Keratinocyte (primary cell): ENCODE data around the gene SYT9. TPM values are rescaled to one million over a fixed set of nuclear protein-coding genes. Genes with fewer than 3 reads are reported as not detected.

Source experiments
- DNase-seq: peaks from one replicate; pipeline ENCODE4 v3.0.0-alpha.2; 2011; ENCODE audit warnings: low read depth, missing footprints, low spot score
- FAIRE-seq: peaks from 2 replicates; lab custom pipeline; 2011; peaks lifted over from hg19 to GRCh38; lab: Jason Lieb, UNC
- H2AFZ ChIP-seq: 2 replicates; pipeline ENCODE4 v1.6.0; 2012; ENCODE audit warnings: low read length, control low read depth, inconsistent platforms; ENCODE audit not compliant: control insufficient read depth
- H3K27ac ChIP-seq: 2 replicates; pipeline ENCODE4 v1.5.1; 2011; ENCODE audit warnings: low read length; ENCODE audit not compliant: control insufficient read depth, insufficient read depth
- H3K27me3 ChIP-seq: 3 replicates; pipeline ENCODE4 v1.6.0; 2011; ENCODE audit warnings: low read length; ENCODE audit not compliant: control insufficient read depth, insufficient read depth; ENCODE audit errors: extremely low read depth
- H3K36me3 ChIP-seq, 2 experiments: 2 replicates in 1 of 2; 3 replicates in 1 of 2; pipeline ENCODE4 v1.5.1; 2011; ENCODE audit warnings: low read length in 2 of 2, mild to moderate bottlenecking in 1 of 2; ENCODE audit not compliant: control insufficient read depth in 2 of 2, insufficient read depth in 2 of 2; ENCODE audit errors: extremely low read depth in 1 of 2
- H3K4me1 ChIP-seq: 3 replicates; pipeline ENCODE4 v1.5.1; 2011; ENCODE audit warnings: low read length; ENCODE audit not compliant: control insufficient read depth, insufficient read depth; ENCODE audit errors: extremely low read depth
- H3K4me2 ChIP-seq: 3 replicates; pipeline ENCODE4 v1.6.0; 2011; ENCODE audit warnings: low read depth, low read length; ENCODE audit not compliant: control insufficient read depth, insufficient read depth; ENCODE audit errors: extremely low read depth
- H3K4me3 ChIP-seq, 3 experiments: fragments of 200-600 bp in 1 of 3; sonication (generic) in 1 of 3; 2 replicates in 2 of 3; 3 replicates in 1 of 3; pipeline ENCODE4 v1.5.1; 2011 to 2016; ENCODE audit warnings: low read length in 3 of 3, mild to moderate bottlenecking in 3 of 3, control low read depth in 2 of 3, inconsistent platforms in 1 of 3, low read depth in 1 of 3, mixed read lengths in 1 of 3, mixed run types in 1 of 3, moderate library complexity in 1 of 3; ENCODE audit not compliant: control insufficient read depth in 2 of 3, insufficient read depth in 2 of 3; ENCODE audit errors: extremely low read depth in 1 of 3
- H3K79me2 ChIP-seq: 2 replicates; pipeline ENCODE4 v1.6.0; 2012; ENCODE audit warnings: low read length; ENCODE audit not compliant: control insufficient read depth, insufficient read depth
- H3K9ac ChIP-seq: 3 replicates; pipeline ENCODE4 v1.6.0; 2011; ENCODE audit warnings: low read length; ENCODE audit not compliant: control insufficient read depth, insufficient read depth; ENCODE audit errors: extremely low read depth
- H3K9me1 ChIP-seq: 3 replicates; pipeline ENCODE4 v1.6.0; 2011; ENCODE audit warnings: low read length; ENCODE audit not compliant: control insufficient read depth, insufficient read depth; ENCODE audit errors: extremely low read depth
- H3K9me3 ChIP-seq: 2 replicates; pipeline ENCODE4 v1.5.1; 2012; ENCODE audit warnings: low read depth, low read length; ENCODE audit not compliant: control insufficient read depth
- H4K20me1 ChIP-seq: 3 replicates; pipeline ENCODE4 v1.6.0; 2011; ENCODE audit warnings: low read length; ENCODE audit not compliant: control insufficient read depth, insufficient read depth; ENCODE audit errors: extremely low read depth
- EZH2 ChIP-seq: IDR thresholded peaks from one replicate; pipeline ENCODE4 v1.6.1; 2012; ENCODE audit warnings: inconsistent platforms, mild to moderate bottlenecking, low read length, moderate library complexity
- dilution Hi-C: fragments of 300-500 bp; cut with MboI; formaldehyde crosslinking; loops from one replicate; pipeline ENCODE4 v1.7.0; 2020; ENCODE audit warnings: low sequenced_read_pairs; ENCODE audit not compliant: extremely low pct_ligation_motif_present
- polyA plus RNA-seq, 5 experiments: library from polyadenylated mRNA; depleted of rRNA in 3 of 5; stranded (reverse) in 3 of 5; stranded (forward) in 1 of 5; unstranded in 1 of 5; fragments of >200 nt; gene quantifications; 1 replicate in 1 of 5; 2 replicates in 3 of 5; 3 replicates in 1 of 5; pipeline versions ENCODE4 v1.2.1 to v1.2.3, GENCODE V29; 2011 to 2012; ENCODE audit warnings: missing spikeins in 2 of 5, low read depth in 1 of 5, low replicate concordance in 1 of 5
- TF ChIP-seq, protein P1 (sequence below), 3 experiments: IDR thresholded peaks in 1 of 3; conservative IDR thresholded peaks in 1 of 3; optimal IDR thresholded peaks in 1 of 3; 2 replicates in 2 of 3; 3 replicates in 1 of 3; pipeline versions ENCODE3 to v1.5.1; 2011; ENCODE audit warnings: low read length in 3 of 3, mild to moderate bottlenecking in 3 of 3, moderate library complexity in 2 of 3, control low read depth in 1 of 3, inconsistent platforms in 1 of 3; ENCODE audit not compliant: insufficient read depth in 2 of 3; ENCODE audit errors: extremely low read depth in 1 of 3

The SYT9 gene
- polyA plus RNA-seq, 1 donor (not counting 4 experiments of a cell fraction or from before 2014, with no cell fraction given): not detected

- no peak overlapping the region for H3K27ac ChIP-seq
- no peaks in the 10 kb centered on the region for H3K27me3 ChIP-seq
- H3K9ac ChIP-seq: no peak overlapping the region
- no peaks in the 10 kb centered on the region for H4K20me1 ChIP-seq
- no peak overlapping the region for H3K4me3 ChIP-seq
- FAIRE-seq (no peak), DNase-seq (no peak)
- H3K9me1 ChIP-seq: no peaks in the 10 kb centered on the region
- no peak for TF ChIP-seq EZH2
- TF ChIP-seq, protein P1, sequence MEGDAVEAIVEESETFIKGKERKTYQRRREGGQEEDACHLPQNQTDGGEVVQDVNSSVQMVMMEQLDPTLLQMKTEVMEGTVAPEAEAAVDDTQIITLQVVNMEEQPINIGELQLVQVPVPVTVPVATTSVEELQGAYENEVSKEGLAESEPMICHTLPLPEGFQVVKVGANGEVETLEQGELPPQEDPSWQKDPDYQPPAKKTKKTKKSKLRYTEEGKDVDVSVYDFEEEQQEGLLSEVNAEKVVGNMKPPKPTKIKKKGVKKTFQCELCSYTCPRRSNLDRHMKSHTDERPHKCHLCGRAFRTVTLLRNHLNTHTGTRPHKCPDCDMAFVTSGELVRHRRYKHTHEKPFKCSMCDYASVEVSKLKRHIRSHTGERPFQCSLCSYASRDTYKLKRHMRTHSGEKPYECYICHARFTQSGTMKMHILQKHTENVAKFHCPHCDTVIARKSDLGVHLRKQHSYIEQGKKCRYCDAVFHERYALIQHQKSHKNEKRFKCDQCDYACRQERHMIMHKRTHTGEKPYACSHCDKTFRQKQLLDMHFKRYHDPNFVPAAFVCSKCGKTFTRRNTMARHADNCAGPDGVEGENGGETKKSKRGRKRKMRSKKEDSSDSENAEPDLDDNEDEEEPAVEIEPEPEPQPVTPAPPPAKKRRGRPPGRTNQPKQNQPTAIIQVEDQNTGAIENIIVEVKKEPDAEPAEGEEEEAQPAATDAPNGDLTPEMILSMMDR (optimal IDR thresholded peaks at IDR 0.05 in 1 of 3, IDR thresholded peaks at IDR 0.05 in 1 of 3, conservative IDR thresholded peaks at IDR 0.05 in 1 of 3; ENCODE audit: extremely low read depth in 1 of 3, insufficient read depth in 2 of 3, low read length in 3 of 3): no peak
- no peaks in the 10 kb centered on the region for H3K79me2 ChIP-seq
- no peak overlapping the region for H2AFZ ChIP-seq
- no peak overlapping the region for H3K4me2 ChIP-seq
- H3K36me3 ChIP-seq: no peaks in the 10 kb centered on the region
- dilution Hi-C loops: no loop called here
- no peaks in the 10 kb centered on the region for H3K4me1 ChIP-seq
- no peaks in the 10 kb centered on the region for H3K9me3 ChIP-seq
These were observed 246.5 kb downstream of the SYT9 start for GRCh38 chr11:7498193-7498592.

GRCh38 chr11:7499081-7499480 is 247.4 kb downstream of the SYT9 start:
- Histone ChIP-seq H2AFZ (no peak overlapping the region), H3K79me2 (no peaks in the 10 kb centered on the region), H4K20me1 (no peaks in the 10 kb centered on the region), H3K4me2 (no peak overlapping the region), H3K9ac (no peak overlapping the region), H3K36me3 (peaks cover 0 to under 1% of the 10 kb centered on the region in 2 experiments), H3K9me1 (no peaks in the 10 kb centered on the region), H3K27me3 (no peaks in the 10 kb centered on the region), H3K27ac (no peak overlapping the region), H3K4me3 (no peak overlapping the region), H3K9me3 (no peaks in the 10 kb centered on the region), H3K4me1 (no peaks in the 10 kb centered on the region)
- dilution Hi-C loops: no loop called here
- no peak for FAIRE-seq
- no peak for DNase-seq
- TF ChIP-seq EZH2: no peak
- TF ChIP-seq, protein P1 (optimal IDR thresholded peaks at IDR 0.05 in 1 of 3, IDR thresholded peaks at IDR 0.05 in 1 of 3, conservative IDR thresholded peaks at IDR 0.05 in 1 of 3; ENCODE audit: extremely low read depth in 1 of 3, insufficient read depth in 2 of 3, low read length in 3 of 3): no peak
